Spleen (tissue), 7 donors: ENCODE data around the gene RBM5.
A peak's percentile ranks its signal among the peaks of the same experiment; 100 is the strongest.

Experiments
- CTCF ChIP-seq, 11 experiments: fragments of 200-600 bp in 7 of 11; fragments of 450-650 bp in 4 of 11; sonication (generic) in 4 of 11; IDR thresholded peaks in 8 of 11; conservative IDR thresholded peaks in 3 of 11; 1 replicate in 7 of 11; 2 replicates in 4 of 11; pipeline versions ENCODE4 v1.4.0 to v1.8.0; 2016 to 2021; ENCODE audit warnings: antibody characterized with exemption in 11 of 11, inconsistent platforms in 4 of 11, mild to moderate bottlenecking in 1 of 11
- POLR2A ChIP-seq, 3 donors: fragments of 450-650 bp; IDR thresholded peaks; one replicate each; pipeline ENCODE4 v1.5.1; 2017; ENCODE audit warnings: antibody characterized with exemption in 3 of 3, mild to moderate bottlenecking in 1 of 3
- POLR2AphosphoS5 ChIP-seq, 3 donors: sonication (generic); formaldehyde crosslinking; IDR thresholded peaks; one replicate each; pipeline ENCODE4 v1.5.1; 2017; ENCODE audit warnings: antibody characterized with exemption in 3 of 3
- donor health status: DM: no; HTN: no; CAD: no; lungs with moderate emphysema.
- donor health status: DM: no; HTN: no; CAD: no.
- donor health status: DM: no; HTN: no; CAD: no.

GRCh38 chr3:50162034-50162883 is 73.5 kb downstream of the RBM5 start:
- no peak for TF ChIP-seq CTCF (IDR thresholded peaks at IDR 0.05 in 8 of 11, conservative IDR thresholded peaks at IDR 0.05 in 3 of 11)
- TF ChIP-seq POLR2A (IDR thresholded peaks at IDR 0.05) = no peak
- peak; percentile 42 to 71 (median 70) for TF ChIP-seq POLR2AphosphoS5 (IDR thresholded peaks at IDR 0.05)
